ENCODE measurements around the gene SLC7A10. TPM values are rescaled to one million over a fixed set of nuclear protein-coding genes. Genes with fewer than 3 reads are reported as not detected.
A peak's percentile ranks its signal among the peaks of the same experiment; 100 is the strongest.
"Not testable (repeated sequence)": the region's sequence is repeated elsewhere in the genome, so short reads cannot be mapped to it uniquely, and the experiment has no call there.

Gene SLC7A10
- total and polyA plus RNA-seq, 8 donors: 0.50 to 1.2 (median 0.96) TPM; not detected in 1

DNA sequence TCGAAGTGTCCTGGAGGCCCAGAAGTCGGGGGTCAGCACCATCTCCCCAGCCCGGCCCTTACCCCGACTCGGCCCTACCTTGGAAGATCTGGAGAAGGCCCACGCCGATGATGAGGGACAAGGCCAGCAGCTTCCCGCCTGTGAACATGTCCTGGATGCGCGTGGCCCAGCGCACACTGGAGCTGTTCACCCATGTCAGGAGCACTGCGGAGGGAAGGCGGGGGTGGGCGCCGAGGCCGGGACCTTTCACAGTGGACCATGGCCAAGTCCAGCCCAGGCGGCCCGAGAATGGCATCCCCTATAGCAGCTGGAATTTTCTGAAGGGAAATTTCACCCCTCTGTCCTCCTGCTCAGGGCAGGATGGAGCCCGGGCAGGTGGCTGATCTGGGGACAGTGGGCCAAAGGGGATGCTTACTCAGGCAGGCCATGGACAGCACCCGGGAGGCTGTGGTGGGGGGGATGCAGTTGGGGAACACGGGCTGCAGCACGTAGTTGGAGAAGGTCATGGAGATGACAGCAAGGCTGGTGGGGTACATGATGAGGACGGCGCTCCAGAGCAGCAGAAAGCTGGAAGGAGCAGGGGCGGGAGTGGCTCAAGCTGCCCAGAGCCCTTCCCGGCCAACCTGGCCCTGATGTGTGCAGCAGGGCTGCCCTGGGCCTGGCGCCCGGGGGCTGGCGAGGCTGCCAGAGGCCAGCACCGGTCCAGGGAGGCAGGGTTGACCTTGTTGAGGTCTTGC, 13.0 kb downstream of the SLC7A10 start:
- no peak overlapping the region for H3K27ac ChIP-seq

DNA sequence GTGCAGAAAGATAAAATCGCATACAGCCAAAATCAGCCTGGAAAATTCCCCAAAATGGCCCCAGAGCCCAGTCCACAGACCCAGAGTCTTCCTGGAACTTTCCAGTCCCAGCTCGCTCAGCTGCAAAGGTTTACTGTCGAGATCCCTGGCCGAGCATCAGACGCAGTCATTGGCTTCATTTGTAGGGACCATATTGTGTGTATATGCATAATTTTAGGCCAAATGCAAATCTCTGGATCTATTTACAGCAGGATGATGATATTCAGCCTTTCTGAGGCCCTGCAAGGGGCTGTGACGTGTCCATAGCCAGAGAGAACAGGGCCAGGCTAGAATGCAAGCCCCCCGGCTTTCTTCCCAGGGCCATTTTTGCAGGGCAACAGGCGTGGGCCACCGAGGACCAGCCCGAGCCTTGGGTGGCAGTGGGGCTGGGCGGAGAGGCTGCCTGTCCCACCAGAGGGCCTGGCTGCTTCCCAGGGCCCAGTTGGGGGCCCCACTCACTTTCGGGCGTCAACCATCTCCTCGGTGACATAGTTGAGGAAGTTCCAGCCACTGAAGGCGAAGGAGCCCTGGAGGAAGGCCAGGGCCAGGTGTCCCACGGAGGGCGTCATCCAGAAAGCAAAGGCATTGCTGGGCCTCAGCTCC, 13.7 kb downstream of the SLC7A10 start:
- intact Hi-C loops (cut with DNase I): no loop called here
- H3K36me3 ChIP-seq: peaks cover 0 to 13% of the 10 kb centered on the region in 2 donors
- H3K4me3 ChIP-seq: no peak overlapping the region
- H3K9me3 ChIP-seq: no peaks in the 10 kb centered on the region
- ATAC-seq (no peak), DNase-seq (peak in 1 of 4 donors; percentile 65)
- TF ChIP-seq, protein P1, sequence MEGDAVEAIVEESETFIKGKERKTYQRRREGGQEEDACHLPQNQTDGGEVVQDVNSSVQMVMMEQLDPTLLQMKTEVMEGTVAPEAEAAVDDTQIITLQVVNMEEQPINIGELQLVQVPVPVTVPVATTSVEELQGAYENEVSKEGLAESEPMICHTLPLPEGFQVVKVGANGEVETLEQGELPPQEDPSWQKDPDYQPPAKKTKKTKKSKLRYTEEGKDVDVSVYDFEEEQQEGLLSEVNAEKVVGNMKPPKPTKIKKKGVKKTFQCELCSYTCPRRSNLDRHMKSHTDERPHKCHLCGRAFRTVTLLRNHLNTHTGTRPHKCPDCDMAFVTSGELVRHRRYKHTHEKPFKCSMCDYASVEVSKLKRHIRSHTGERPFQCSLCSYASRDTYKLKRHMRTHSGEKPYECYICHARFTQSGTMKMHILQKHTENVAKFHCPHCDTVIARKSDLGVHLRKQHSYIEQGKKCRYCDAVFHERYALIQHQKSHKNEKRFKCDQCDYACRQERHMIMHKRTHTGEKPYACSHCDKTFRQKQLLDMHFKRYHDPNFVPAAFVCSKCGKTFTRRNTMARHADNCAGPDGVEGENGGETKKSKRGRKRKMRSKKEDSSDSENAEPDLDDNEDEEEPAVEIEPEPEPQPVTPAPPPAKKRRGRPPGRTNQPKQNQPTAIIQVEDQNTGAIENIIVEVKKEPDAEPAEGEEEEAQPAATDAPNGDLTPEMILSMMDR (IDR thresholded peaks at IDR 0.05): no peak
- H3K4me1 ChIP-seq: no peaks in the 10 kb centered on the region
- no peak overlapping the region for H3K27ac ChIP-seq
- peaks cover 0 to 8% of the 10 kb centered on the region in 2 donors for H3K27me3 ChIP-seq

More for the DNA sequence above, 13.0 kb downstream of the SLC7A10 start:
- Histone ChIP-seq H3K27me3 (peaks cover 0 to 8% of the 10 kb centered on the region in 2 donors), H3K36me3 (peaks cover 0 to 6% of the 10 kb centered on the region in 2 donors), H3K4me1 (no peaks in the 10 kb centered on the region), H3K9me3 (no peaks in the 10 kb centered on the region), H3K4me3 (no peak overlapping the region)
- DNase-seq (peak in 1 of 4 donors; percentile 68), ATAC-seq (no peak)
- intact Hi-C loops (cut with DNase I): no loop called here
- TF ChIP-seq, protein P1 (IDR thresholded peaks at IDR 0.05): no peak

DNA sequence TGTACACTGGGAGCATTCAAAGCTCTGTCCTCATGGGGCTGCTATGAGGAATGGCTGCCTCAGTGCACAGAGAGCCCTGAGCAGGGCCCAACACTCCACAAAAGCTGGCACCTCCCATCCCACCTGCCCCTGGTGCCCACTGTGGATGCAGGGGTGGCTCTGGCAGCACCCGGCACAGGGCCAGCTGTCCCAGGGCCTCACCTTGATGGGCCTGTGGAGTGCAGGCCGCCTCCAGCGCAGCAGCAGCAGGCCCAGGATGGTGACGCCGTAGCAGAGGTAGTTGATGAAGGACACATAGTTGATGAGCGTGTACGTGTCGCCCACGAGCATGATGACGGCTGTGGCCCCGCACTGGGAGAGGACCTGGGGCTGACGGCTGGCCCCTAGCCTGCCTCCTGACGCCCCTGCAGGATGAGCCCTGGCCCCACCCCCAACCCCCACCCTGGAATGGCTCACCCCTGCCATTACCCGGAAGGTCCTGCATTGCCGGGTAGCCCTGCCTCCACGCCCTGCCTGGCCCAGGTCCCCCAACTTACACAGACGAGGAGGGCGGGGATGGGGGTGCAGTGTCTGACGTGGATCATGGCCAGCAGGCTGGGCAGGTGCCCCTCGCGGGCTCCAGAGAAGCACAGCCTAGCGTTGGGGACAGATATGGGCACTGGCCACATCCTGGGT, 15.2 kb downstream of the SLC7A10 start:
- ATAC-seq (no peak), DNase-seq (peak in 1 of 4 donors; percentile 61)
- Histone ChIP-seq H3K27ac (no peak overlapping the region), H3K36me3 (peaks cover 0 to 28% of the 10 kb centered on the region in 2 donors), H3K27me3 (peaks cover 0 to 8% of the 10 kb centered on the region in 2 donors), H3K9me3 (no peaks in the 10 kb centered on the region), H3K4me1 (no peaks in the 10 kb centered on the region), H3K4me3 (no peak overlapping the region)
- TF ChIP-seq, protein P1 (IDR thresholded peaks at IDR 0.05): no peak
- intact Hi-C loops (cut with DNase I): no loop called here

DNA sequence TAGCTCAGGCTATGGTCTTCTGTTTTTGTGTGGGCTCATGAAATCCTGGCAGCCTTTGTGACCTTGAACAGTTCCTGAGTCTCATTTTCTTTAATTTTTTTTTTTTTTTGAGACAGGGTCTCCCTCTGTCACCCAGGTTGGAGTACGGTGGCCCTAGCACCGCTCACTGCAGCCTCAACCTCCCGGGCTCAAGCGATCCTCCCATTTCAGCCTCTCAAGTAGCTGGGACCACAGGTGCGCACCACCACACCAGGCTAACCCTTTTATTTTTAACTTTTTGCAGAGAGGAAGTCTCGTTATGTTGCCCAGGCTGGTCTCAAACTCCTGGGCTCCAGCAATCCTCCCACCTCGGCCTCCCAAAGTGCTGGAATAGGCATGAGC, 15.8 kb downstream of the SLC7A10 start:
- H3K27ac ChIP-seq; H3K4me3 ChIP-seq; ATAC-seq; H3K4me1 ChIP-seq; H3K9me3 ChIP-seq; H3K27me3 ChIP-seq; intact Hi-C loops (cut with DNase I): not testable (repeated sequence)
- peak in 1 of 4 donors; percentile 8 for DNase-seq
- H3K36me3 ChIP-seq: peaks cover 0 to 33% of the 10 kb centered on the region in 2 donors

DNA sequence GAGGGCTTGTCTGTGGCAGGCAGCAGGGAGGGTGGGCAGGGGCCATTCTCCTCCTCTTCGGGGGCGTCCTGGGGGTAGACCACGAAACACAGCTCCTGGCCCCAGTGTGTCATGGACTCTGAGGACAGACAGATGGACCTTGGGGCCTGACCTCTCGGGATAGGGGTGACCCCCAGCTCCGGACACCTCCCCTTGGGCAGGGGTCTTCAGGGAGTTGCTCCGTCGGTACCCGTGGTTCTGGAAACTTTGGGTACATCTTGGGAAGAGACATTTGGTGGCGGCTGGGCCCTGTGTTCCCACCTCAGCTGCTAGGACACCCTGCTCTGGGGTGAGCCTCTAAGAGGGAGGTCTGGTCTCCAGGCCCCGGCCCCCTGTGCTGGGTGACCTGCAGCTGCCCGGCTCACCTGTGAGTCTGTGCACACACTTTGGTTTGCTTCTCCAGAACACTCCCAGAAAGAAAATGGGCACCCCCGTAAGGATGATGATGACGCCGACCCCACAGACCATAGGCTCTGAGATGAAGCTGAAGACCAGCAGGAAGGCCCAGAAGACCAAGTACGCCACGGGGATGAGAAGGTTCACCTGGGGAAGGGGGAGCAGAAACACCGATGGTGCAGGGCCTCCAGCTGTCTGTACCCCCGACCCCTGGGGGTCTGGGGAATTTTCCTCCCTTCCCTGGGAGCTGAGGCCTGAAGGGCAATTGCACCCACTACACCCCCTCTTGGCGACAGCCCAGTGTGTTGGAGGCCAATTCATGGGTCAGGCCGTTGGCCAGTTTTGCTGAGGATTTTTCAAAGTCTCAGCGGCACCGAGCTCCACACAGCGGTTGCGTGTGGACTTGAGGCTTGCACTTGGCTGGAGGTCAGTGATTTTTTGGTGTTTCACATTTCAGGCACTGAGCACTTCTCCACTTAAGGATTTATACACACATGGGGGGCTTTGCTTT, 16.5 kb downstream of the SLC7A10 start:
- TF ChIP-seq, protein P1 (IDR thresholded peaks at IDR 0.05): no peak
- peak in 1 of 4 donors; percentile 59 for DNase-seq

More for the DNA sequence above, 16.5 kb downstream of the SLC7A10 start:
- ATAC-seq: no peak
- no peaks in the 10 kb centered on the region for H3K9me3 ChIP-seq
- peaks cover 0 to 37% of the 10 kb centered on the region in 2 donors for H3K36me3 ChIP-seq
- intact Hi-C loops (cut with DNase I): no loop called here
- no peak overlapping the region for H3K27ac ChIP-seq
- peaks cover 0 to 6% of the 10 kb centered on the region in 2 donors for H3K27me3 ChIP-seq
- no peak overlapping the region for H3K4me3 ChIP-seq
- no peaks in the 10 kb centered on the region for H3K4me1 ChIP-seq
